Astrocyte (in vitro differentiated cells and primary cell): ENCODE results near the gene ACAD8.

Experiments
- CTCF ChIP-seq: IDR thresholded peaks from 2 replicates; pipeline ENCODE4 v1.5.1; 2011; ENCODE audit warnings: low read depth, mild to moderate bottlenecking, inconsistent platforms, low read length, moderate library complexity; ENCODE audit not compliant: insufficient read depth
- EZH2 ChIP-seq: IDR thresholded peaks from 2 replicates; pipeline ENCODE4 v1.6.1; 2012; ENCODE audit warnings: mild to moderate bottlenecking, low read length, inconsistent platforms; ENCODE audit not compliant: insufficient read depth

GRCh38 chr11:134245434-134245833 lies 7.9 kb upstream of the ACAD8 start:
- TF ChIP-seq CTCF: no peak
- no peak for TF ChIP-seq EZH2
